HCT116 (cell line): ENCODE results near the gene PSENEN. TPM values are rescaled to one million over a fixed set of nuclear protein-coding genes. Genes with fewer than 3 reads are reported as not detected.

ENCODE experiments used
- ATAC-seq: fragments of 200-7000 bp; cut with Tn5 transposase; 2 replicates; pipeline ENCODE4 v1.9.1; 2020; ENCODE audit warnings: mild to moderate bottlenecking, moderate library complexity
- BruUV-seq: library from RNA; stranded (reverse); fragments of 400-500 nt; replicated peaks from 2 replicates; lab custom pipeline; 2021; lab: Mats Ljungman, UMichigan
- CTCF ChIA-PET: fragments of 300-600 bp; sonication (Branson Sonifier 250); formaldehyde crosslinking; loops from one replicate; lab custom pipeline; 2021; ENCODE audit warnings: antibody characterized with exemption; lab: Charles Lee
- POLR2A ChIA-PET: fragments of 300-600, 350-600 bp; sonication (Branson Sonifier 250); formaldehyde crosslinking; loops from one replicate; lab custom pipeline; 2021; ENCODE audit warnings: antibody characterized with exemption; lab: Charles Lee
- RAD21 ChIA-PET, 2 experiments: fragments of 300-600 bp; sonication (Branson Sonifier 250); formaldehyde crosslinking; loops; one replicate each; lab custom pipeline; 2023; ENCODE audit warnings: low total read pairs in 2 of 2; ENCODE audit not compliant: uncharacterized antibody in 2 of 2, unreplicated experiment in 2 of 2, low non-redundant PET in 1 of 2; lab: Charles Lee
- DNase-seq: peaks from one replicate; pipeline ENCODE4 v3.0.0-alpha.2; 2010; ENCODE audit warnings: low read depth, low spot score
- H2AFZ ChIP-seq: fragments of 200-600 bp; shearing (Covaris generic), sonication (generic); 2 replicates; pipeline ENCODE4 v1.6.1; 2017; ENCODE audit warnings: low read depth, mixed run types, mixed read lengths, antibody characterized with exemption, low read length; ENCODE audit not compliant: poor library complexity, severe bottlenecking
- H3K27ac ChIP-seq: 2 replicates; pipeline ENCODE4 v1.5.1; 2012; ENCODE audit warnings: low read depth, low read length
- H3K27me3 ChIP-seq: fragments of 200-600 bp; sonication (generic); 2 replicates; pipeline ENCODE4 v1.6.1; 2016; ENCODE audit warnings: mixed run types, low read length, mixed read lengths; ENCODE audit not compliant: insufficient read depth
- H3K36me3 ChIP-seq, 2 experiments: fragments of 200-500 bp in 1 of 2; fragments of 200-600 bp in 1 of 2; sonication (Bioruptor generic) in 1 of 2; sonication (generic) in 1 of 2; 2 replicates each; pipeline versions ENCODE4 v1.5.1 to v1.6.1; 2014 to 2016; ENCODE audit warnings: low read length in 2 of 2, inconsistent platforms in 1 of 2, mixed read lengths in 1 of 2, mixed run types in 1 of 2; ENCODE audit not compliant: insufficient read depth in 2 of 2, control insufficient read depth in 1 of 2
- H3K4me1 ChIP-seq, 2 experiments: fragments of 200-600 bp in 1 of 2; sonication (generic) in 1 of 2; 2 replicates each; pipeline versions ENCODE4 v1.5.1 to v1.6.1; 2012 to 2017; ENCODE audit warnings: low read length in 2 of 2, inconsistent platforms in 1 of 2, mild to moderate bottlenecking in 1 of 2, mixed read lengths in 1 of 2, mixed run types in 1 of 2, moderate library complexity in 1 of 2; ENCODE audit not compliant: insufficient read depth in 2 of 2, control insufficient read depth in 1 of 2
- H3K4me2 ChIP-seq: fragments of 200-600 bp; sonication (generic); 2 replicates; pipeline ENCODE4 v1.6.1; 2017; ENCODE audit warnings: mixed run types, low read length, mixed read lengths
- H3K4me3 ChIP-seq, 2 experiments: fragments of 200-600 bp in 1 of 2; sonication (generic) in 1 of 2; replicated peaks in 1 of 2; 2 replicates each; pipeline ENCODE4 v1.5.1; 2011 to 2016; ENCODE audit warnings: low read length in 2 of 2, control low read depth in 1 of 2, low read depth in 1 of 2, mild to moderate bottlenecking in 1 of 2, mixed read lengths in 1 of 2, mixed run types in 1 of 2
- H3K79me2 ChIP-seq: fragments of 200-600 bp; sonication (generic); 2 replicates; pipeline ENCODE4 v1.6.1; 2017; ENCODE audit warnings: mild to moderate bottlenecking, mixed run types, low read length, moderate library complexity, mixed read lengths; ENCODE audit not compliant: insufficient read depth
- H3K9ac ChIP-seq: fragments of 200-600 bp; sonication (generic); 2 replicates; pipeline ENCODE4 v1.6.1; 2016; ENCODE audit warnings: low read length, mixed read lengths
- H3K9me2 ChIP-seq: fragments of 200-600 bp; sonication (generic), shearing (Covaris generic); 2 replicates; pipeline ENCODE4 v1.6.1; 2017; ENCODE audit warnings: mixed run types, mild to moderate bottlenecking, moderate library complexity; ENCODE audit not compliant: insufficient read depth
- H3K9me3 ChIP-seq, 2 experiments: fragments of 200-500 bp in 1 of 2; fragments of 200-600 bp in 1 of 2; sonication (Bioruptor generic) in 1 of 2; sonication (generic) in 1 of 2; 2 replicates each; pipeline ENCODE4 v1.6.1; 2014 to 2017; ENCODE audit warnings: low read length in 2 of 2, mixed read lengths in 2 of 2, inconsistent platforms in 1 of 2, low read depth in 1 of 2, mild to moderate bottlenecking in 1 of 2, mixed run types in 1 of 2, moderate library complexity in 1 of 2; ENCODE audit not compliant: control insufficient read depth in 1 of 2, insufficient read depth in 1 of 2
- H4K20me1 ChIP-seq: fragments of 200-600 bp; sonication (generic), shearing (Covaris generic); 2 replicates; pipeline ENCODE4 v1.6.1; 2017; ENCODE audit warnings: mixed run types, mild to moderate bottlenecking, moderate library complexity; ENCODE audit not compliant: insufficient read depth
- CBX3 ChIP-seq: IDR thresholded peaks from 2 replicates; pipeline ENCODE4 v1.6.1; 2012; ENCODE audit warnings: low read depth
- JUND ChIP-seq: IDR thresholded peaks from 2 replicates; pipeline ENCODE4 v1.6.1; 2012
- TCF7L2 ChIP-seq: IDR thresholded peaks from 2 replicates; pipeline ENCODE4 v1.7.0; 2011; ENCODE audit warnings: borderline replicate concordance, inconsistent platforms; ENCODE audit not compliant: insufficient read depth, insufficient read length; ENCODE audit errors: extremely low read depth
- YY1 ChIP-seq: IDR thresholded peaks from 2 replicates; pipeline ENCODE4 v1.6.1; 2011; ENCODE audit warnings: low read length, low read depth, moderate library complexity, mild to moderate bottlenecking; ENCODE audit not compliant: insufficient replicate concordance; ENCODE audit errors: extremely low read depth
- ZFX ChIP-seq: fragments of 450-650 bp; IDR thresholded peaks from 2 replicates; pipeline ENCODE4 v1.6.1; 2017
- ZNF274 ChIP-seq: fragments of 200-500 bp; sonication (Bioruptor generic); IDR thresholded peaks from 2 replicates; pipeline ENCODE4 v1.6.1; 2014; ENCODE audit warnings: mild to moderate bottlenecking, low read depth, low read length, inconsistent platforms
- intact Hi-C: fragments of 100-400 bp; cut with micrococcal nuclease; formaldehyde crosslinking; loops from 2 replicates; pipeline ENCODE4 v1.10.0; 2022
- total RNA-seq: library from RNA; stranded (reverse); gene quantifications from one replicate; pipeline ENCODE4 v1.2.1, GENCODE V29; 2021; ENCODE audit not compliant: unreplicated experiment

The PSENEN gene
- total RNA-seq, 1 experiment from 2014 or later = 55.3 TPM

GRCh38 chr19:35710784-35711723 is 34.4 kb upstream of the PSENEN start:
- no peaks in the 10 kb centered on the region for H3K36me3 ChIP-seq
- TF ChIP-seq YY1 = no peak
- TF ChIP-seq TCF7L2 = no peak
- TF ChIP-seq ZFX = no peak
- TF ChIP-seq JUND = no peak
- TF ChIP-seq CBX3 = no peak
- no peak for TF ChIP-seq ZNF274
- no peaks in the 10 kb centered on the region for H3K9me3 ChIP-seq
- ChIA-PET RAD21 (no interaction called here), CTCF (interaction anchor here (0.6 to 1.6 kb wide), 3 partner anchors 14 to 109 kb away, joined by 3 to 4 read pairs (median 4); no protein-coding TSS in a partner anchor), POLR2A (interaction anchor here (1.2 kb wide), 1 partner anchor 37 kb away, joined by 3 read pairs; the partner anchor contains the start of gene LIN37)
- BruUV-seq = no TSS peak
- intact Hi-C loops = loop anchor here (10.0 kb wide), 1 partner anchor 356 kb away; the partner anchor contains the start of gene FFAR3
- H3K4me1 ChIP-seq = peaks cover 7 to 22% of the 10 kb centered on the region in 2 experiments; a peak in 3 of 4 replicates
- no peaks in the 10 kb centered on the region for H4K20me1 ChIP-seq
- H3K27me3 ChIP-seq = no peaks in the 10 kb centered on the region
- peaks cover 5% of the 10 kb centered on the region; the same call in 1 of the 2 replicates for H3K79me2 ChIP-seq
- DNase-seq (no peak), ATAC-seq (no peak)
- no peak overlapping the region for H3K9ac ChIP-seq
- no peak overlapping the region for H3K4me3 ChIP-seq
- H2AFZ ChIP-seq = no peak overlapping the region
- H3K9me2 ChIP-seq = no peaks in the 10 kb centered on the region
- no peak overlapping the region for H3K4me2 ChIP-seq
- no peak overlapping the region for H3K27ac ChIP-seq
